Uterus (tissue), 2 donors: Measurements from ENCODE around the gene RNF26.

Experiments
- POLR2A ChIP-seq, 2 donors: fragments of 450-650 bp; IDR thresholded peaks; one replicate each; pipeline ENCODE4 v1.6.1; 2016; ENCODE audit warnings: antibody characterized with exemption in 2 of 2, mild to moderate bottlenecking in 1 of 2, moderate library complexity in 1 of 2
- TF ChIP-seq, protein P1 (sequence below), 4 experiments: fragments of 200-600 bp in 2 of 4; fragments of 450-650 bp in 2 of 4; sonication (generic) in 2 of 4; IDR thresholded peaks; one replicate each; pipeline ENCODE4 v1.5.1; 2016 to 2019; ENCODE audit warnings: antibody characterized with exemption in 4 of 4, mild to moderate bottlenecking in 2 of 4, moderate library complexity in 1 of 4

DNA sequence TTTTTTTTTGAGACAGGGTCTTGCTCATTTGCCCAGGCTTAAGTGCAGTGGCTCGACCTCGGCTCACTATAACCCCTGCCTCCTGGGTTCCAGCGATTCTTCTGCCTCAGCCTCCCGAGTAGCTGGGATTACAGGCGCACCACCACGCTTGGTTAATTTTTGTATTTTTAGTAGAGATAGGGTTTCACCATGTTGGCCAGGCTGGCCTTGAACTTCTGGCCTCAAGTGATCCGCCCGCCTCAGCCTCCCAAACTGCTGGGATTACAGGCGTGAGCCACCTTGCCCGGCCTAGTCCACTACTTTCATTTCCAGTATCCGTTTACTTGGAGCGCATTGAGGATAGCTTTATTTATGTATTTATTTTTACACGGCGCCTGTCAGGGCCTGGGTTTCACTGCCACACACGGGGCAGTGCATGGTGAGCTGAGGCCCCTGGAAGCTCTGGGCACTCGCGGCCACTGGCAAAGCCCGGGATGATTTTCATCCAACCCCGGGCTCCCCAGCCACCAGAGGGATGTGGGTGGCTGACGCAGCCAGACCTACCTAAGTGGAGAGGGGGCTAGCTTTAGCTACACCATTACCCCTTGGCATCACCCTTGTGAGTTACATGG lies 11.3 kb upstream of the RNF26 start:
- no peak for TF ChIP-seq POLR2A (IDR thresholded peaks at IDR 0.05)
- TF ChIP-seq, protein P1, sequence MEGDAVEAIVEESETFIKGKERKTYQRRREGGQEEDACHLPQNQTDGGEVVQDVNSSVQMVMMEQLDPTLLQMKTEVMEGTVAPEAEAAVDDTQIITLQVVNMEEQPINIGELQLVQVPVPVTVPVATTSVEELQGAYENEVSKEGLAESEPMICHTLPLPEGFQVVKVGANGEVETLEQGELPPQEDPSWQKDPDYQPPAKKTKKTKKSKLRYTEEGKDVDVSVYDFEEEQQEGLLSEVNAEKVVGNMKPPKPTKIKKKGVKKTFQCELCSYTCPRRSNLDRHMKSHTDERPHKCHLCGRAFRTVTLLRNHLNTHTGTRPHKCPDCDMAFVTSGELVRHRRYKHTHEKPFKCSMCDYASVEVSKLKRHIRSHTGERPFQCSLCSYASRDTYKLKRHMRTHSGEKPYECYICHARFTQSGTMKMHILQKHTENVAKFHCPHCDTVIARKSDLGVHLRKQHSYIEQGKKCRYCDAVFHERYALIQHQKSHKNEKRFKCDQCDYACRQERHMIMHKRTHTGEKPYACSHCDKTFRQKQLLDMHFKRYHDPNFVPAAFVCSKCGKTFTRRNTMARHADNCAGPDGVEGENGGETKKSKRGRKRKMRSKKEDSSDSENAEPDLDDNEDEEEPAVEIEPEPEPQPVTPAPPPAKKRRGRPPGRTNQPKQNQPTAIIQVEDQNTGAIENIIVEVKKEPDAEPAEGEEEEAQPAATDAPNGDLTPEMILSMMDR (IDR thresholded peaks at IDR 0.05): no peak
